ENCODE data around the gene TAC4.

Gene TAC4

DNA sequence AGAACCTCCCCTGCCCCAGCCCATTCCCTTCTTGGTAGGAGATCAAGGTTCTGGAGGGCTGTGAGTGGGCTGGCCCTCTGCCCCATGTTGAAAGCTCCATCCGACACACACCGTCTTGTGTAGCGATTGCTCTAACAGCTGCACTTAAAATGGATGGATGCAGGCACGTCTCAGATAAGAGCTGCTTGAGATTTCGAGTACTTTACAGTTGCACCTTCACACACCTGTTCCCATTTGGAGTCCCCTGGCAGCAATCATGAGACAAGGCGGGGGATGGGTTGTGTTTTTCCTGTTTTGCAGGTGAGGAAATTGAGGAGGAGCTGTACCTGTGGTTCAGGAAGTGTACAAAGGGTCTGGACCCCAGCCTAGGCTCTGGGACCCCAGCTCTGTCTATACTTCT lies 25.6 kb upstream of the TAC4 start:
- DNase-seq (ENCODE audit: low read depth in 2 of 2), result no peak

DNA sequence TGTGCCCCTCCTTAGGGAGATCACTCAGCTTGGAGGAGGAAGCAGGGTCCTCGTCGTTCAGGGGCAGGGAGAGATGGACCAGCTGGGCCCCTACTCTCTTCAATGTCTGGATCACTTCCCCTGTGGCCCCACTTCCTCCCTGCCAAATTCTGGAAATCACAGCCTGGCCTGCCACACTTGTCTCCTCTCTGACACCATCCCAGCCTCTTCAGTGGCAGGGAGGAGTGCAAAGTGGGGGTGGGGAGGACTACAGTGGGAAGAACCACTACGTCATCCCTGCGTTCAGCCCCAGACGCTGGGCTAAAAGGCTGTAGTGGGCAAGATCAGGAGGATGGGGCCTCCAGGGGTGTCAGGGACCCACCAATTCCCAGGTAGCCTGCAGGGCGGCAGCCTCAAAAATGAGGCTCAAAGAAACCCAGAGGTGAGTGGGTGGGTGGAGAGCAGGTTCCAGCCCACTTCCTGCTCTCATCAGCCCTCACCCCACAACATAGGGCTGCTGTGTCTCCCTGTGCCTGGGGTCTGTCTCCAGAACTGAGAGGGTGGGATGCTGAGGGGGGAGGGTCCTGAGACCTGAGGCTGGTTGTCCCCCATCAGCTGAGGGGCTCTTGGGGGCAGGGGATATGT lies 25.0 kb upstream of the TAC4 start:
- DNase-seq (ENCODE audit: low read depth in 2 of 2), result no peak

DNA sequence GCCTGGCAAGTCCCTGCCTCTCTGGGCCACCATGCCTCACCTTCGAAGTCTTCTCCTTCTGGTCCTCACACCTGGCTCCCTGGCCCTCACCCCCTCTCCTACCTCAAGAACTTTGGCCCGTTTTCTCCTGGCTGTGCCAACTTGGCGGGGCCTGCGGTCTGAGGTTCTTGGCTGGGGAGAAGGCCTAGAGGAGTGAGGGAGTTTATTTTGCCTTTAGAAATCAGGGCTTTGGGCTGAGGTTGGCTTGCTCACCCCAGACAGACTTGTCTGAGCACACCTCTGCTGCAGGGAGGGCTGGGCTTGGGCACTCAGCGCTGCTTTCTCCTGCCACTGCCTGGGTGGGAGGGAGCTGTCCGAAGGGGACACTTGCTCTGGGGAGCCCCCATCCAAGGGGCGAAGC lies 23.3 kb upstream of the TAC4 start:
- no peak for DNase-seq (ENCODE audit: low read depth in 2 of 2)

DNA sequence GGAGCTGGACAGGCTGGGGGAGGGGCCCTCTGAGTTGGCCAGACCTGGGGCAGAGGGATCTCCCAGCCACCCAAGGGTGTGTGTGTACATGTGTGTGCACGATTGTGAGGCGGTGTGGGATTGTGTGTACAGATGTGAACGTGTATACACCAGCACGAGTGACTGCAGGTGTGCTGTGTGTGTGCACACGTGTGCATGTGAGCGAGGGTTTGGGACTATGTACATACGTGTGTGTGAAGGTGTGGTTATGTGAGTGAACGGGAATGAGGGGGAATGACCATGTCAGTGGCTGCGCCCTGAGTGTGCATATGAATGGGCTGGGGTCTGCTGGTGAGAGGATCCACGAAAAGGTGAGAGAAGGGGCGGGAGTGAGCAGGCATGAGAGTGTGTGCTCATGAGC lies 22.4 kb upstream of the TAC4 start:
- DNase-seq (ENCODE audit: low read depth in 2 of 2), result no peak

DNA sequence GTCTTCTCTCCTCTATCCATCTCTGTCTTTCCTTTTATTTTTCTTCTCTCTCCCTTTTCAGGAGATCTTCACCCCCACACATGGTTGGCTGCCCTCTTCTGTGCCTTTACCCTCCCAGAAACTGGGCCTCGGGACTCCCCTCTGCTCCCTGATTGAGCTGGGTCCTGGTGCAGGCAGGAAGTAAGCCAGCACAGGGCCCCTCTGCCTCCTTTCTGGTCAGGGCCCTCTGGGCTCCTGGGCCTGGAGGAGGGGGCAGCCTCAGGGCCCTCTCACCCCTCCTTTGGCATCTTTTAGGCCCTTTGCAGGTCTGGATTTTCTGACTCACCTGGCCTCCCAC lies 21.1 kb upstream of the TAC4 start:
- no peak for DNase-seq (ENCODE audit: low read depth in 2 of 2)

DNA sequence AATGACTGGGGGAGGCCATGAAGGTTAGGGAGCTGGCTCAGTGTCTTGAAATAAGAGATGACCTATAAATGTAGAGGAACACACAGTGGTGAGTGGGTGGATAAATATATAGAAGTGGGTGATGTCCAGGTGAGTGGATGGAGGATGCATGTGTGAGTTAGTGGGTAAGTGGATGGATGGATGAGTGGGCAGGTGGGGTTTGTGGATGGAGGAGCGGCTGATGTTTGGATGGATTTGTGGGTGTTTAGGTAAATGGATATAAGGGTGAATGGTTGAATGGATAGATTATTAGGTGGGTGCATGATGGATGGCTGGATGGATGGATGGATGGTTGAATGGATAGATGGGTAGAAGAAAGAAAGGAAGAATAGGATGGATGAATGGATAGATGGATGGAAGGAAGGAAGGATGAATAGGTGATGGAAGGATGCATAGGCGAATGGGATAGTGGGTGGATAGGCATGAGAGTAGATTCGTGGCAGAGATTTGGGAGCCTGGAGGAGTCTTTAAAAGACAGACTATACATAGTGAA lies 19.1 kb upstream of the TAC4 start:
- no peak for DNase-seq (ENCODE audit: low read depth in 2 of 2)

DNA sequence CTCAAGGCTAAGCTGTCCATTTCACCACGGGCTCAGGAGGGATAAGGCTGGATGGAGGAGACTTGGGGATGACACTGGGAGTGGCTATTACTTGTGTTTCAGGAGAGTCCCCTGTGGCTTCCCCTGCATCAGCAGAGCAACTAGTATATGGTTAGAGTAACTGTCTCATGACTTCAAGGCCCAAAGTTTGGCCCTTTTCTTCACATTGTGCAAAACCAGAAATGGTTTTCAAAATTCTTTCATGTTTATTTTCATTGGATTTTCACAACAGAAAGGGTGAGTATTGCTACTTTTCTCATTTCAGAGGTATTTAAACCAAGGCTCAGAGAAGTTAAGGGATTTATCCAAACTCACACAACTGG lies 18.1 kb upstream of the TAC4 start:
- DNase-seq (ENCODE audit: low read depth in 2 of 2), result no peak

DNA sequence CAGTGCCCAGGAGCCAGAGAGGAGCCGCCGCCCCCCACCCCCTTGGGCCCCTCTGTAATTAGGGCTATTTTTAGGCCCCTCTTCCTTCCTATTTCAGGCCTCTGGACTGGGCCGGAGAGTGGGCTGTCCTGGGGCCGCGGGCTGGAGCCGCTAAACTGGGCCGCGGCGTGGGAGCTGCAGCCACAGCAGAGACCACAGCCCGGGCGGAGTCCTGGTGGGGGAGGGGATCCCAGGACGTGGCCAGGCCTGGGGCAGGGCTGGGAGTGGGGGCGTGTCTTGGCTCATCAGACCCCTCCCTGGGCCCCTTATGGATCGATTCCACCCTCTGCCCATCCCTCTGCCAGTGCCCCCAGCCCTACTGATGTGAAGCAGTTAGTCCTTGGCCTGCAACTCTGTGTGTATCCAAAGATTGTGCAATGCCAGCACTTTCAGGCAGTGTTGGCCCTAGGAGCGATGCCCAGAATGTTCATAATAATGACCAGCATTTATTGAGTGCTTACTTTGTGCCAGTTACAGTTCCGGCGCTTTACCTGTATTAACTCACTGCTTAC lies 15.0 kb upstream of the TAC4 start:
- DNase-seq (ENCODE audit: low read depth in 2 of 2), result no peak

DNA sequence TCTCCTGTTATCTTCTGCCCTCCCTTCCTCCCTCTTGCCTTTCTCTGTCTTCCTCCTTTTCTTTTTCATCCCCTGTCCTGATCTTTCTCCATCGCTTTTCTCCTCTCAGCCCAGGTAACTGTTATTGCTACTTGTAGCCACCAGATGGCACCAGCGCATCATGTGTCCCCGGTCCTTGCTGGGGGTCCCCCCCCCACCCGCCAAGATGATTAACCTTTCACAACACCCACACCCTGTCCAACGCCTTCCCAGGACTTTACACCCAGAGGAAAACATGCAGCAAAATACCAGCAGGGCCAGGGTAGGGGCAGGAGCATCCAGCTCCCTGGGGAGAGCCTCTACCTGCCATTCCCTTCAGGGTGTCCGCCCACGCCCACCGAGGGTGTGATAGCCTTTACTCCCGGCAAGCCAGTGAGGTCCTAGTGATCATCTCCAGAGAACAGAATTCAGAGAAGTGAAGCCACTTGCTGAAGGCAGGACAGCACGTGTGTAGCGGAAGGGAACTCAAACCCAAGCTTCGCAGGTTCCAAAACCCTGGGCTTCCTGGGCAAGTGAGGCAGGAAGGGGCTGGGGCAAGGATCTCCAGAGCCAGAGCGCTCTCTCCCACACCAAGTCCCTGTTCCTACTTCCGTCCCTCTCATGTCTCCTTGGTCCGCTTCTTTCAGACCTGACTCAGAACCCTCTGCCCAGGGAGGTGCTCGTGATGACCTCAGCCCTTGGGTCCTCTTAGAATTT lies 13.4 kb upstream of the TAC4 start:
- DNase-seq (ENCODE audit: low read depth in 2 of 2), result peak; percentile 19

DNA sequence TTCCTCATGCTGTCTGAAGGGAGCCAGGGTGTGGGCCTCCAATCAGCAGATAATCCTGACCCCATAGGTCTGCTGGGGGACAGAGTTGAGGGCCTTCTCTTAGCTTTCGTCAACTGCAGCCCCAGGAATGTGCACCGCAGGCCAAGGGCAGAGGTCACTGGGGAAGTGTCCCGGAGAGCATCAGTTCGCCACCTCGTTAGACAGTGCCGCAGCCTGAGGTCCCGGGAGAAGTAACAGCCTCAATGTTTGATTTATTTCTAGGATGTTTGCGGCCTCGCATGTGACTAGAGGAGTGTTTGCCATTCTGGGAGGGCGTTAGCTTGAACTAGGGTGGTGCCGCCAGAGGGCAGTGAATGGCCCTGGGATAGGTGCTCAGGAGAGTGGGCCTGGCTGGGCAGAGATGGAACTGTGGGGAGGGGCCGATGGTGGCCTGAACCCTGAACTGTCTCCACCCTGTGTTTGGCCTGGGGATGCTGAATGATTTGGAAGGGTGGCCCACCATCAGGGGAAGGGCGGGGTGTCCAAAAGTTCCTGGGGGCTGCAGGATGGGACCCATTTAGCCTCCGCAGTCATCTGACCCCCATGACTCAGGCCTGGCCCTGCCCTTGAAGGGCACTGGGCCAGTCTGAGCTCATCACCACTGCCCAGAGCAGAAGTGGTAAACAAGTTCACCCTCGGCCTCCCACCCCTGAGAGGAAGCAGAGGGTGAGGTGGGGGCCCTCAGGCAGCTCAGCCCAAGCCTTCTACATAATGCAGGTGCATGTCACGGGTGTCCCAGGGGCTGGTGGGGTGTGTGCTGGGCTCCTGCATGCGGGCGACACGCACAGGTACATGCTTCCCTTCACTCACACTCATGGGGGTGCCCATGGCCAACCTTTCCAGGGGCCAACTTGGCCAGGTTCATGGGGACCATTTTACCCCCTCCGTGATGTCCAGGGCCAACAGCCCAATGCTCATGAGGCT lies 12.4 kb upstream of the TAC4 start:
- DNase-seq (ENCODE audit: low read depth in 2 of 2), result no peak

DNA sequence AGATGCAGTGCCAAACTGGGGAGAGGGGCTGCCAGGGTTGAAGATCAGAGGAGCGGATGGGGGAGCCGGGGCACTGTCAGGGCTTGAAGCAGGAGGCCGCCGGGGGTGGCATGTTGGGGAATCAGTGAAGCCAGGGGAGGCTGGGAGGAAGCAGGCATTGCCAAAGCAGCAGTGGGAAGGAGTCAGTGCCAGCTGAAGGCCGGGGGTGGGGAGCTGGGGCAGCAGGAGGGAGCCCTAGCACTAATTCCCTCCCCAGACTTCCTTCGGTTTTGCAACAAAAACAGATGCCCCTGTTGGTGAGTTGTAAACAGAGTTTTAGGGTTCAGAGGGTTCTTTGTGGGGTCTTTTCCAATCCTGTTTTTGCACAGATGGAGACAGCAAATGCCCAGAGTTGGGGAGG lies 10.9 kb upstream of the TAC4 start:
- no peak for DNase-seq (ENCODE audit: low read depth in 2 of 2)

DNA sequence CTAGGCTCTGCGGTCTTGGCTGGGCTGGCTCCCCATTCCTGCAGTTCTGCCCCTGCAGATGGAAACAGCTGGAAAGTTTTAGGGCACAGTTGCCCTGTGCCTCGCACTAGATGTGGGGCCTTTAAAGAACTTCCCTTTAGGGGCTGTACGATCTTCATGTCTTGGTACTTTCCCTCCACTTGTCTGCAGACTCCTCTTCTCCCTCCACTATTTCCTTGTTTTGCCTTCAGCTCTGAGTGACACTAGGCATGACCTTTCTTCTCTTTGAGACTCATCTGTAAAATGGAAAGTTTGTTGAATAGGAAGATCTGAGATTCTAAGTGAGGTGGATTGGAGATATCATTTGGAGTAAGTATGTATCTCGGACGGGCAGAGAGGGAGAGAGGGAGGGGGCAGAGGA lies 6.3 kb upstream of the TAC4 start:
- DNase-seq (ENCODE audit: low read depth in 2 of 2), result no peak

DNA sequence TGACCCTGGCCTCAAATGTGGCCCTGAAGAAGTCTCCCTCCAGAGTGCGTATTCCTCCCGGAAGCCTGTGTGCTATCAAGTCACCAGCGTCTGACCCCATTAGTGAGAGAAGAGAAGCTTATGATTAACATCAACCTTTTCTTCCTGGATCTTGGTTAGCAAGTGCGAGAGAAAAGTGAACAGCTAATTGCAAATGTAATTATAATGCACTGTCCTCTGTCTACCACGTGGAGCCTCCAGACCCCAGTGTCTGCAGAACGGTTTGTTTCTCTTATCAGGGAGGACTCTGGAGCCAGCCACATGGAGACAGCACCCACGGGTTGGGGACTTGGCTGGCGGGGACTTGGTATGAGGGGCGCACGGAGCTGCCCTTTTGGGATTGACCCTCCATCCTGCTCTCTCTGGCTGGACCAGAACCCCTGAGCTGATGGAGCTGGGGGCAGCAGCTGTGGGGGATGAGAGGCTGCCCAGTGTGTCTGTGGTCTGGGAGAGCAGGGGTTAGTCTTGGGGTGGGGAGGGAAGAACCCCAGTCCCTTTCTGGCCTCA lies 5.7 kb upstream of the TAC4 start:
- no peak for DNase-seq (ENCODE audit: low read depth in 2 of 2)

DNA sequence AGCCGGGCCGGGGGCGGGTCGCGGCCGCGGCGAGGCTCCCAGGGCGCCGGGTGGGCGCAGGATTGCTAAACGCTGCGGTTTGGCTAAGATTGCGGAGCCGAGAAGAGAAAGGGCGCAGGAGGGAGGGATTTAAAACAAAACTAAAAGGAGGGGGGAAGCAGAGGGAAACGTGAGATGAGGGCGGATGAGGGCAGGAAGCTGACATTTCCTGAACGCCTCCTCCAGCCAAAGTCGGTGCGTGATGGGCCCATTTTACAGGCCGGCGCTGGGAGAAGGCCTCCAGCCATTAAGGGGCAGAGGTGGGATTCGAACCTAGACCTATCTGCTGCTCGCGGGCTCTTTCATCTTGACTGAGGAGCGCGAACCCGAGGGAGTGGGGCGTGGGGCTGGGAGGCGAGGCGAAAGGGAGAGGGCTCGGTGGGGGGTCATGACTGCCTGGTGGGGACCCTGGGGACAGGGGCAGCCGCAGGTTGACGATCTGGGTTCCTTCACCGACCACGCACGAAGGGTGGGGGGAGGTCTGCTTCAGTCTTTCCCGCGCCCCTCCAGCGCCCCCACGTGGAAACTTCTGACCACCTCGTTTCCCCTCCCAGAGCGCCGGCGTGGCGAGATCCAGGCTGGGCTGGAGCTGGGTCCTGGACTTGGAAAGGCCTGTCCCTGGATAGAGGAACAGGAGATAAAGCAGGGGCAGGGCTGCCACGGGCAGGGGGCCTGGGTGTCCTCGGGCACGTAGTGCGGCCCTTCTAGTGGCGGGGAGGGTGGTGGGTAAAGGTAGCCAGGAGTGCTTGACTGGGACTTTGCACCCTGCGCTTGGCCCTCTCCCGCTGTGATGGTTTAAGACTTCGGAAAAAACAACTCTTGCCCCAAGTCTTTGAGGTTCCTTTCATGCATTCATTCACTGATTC lies 3.8 kb upstream of the TAC4 start:
- DNase-seq (ENCODE audit: low read depth in 2 of 2), result peak; percentile 31 to 39

DNA sequence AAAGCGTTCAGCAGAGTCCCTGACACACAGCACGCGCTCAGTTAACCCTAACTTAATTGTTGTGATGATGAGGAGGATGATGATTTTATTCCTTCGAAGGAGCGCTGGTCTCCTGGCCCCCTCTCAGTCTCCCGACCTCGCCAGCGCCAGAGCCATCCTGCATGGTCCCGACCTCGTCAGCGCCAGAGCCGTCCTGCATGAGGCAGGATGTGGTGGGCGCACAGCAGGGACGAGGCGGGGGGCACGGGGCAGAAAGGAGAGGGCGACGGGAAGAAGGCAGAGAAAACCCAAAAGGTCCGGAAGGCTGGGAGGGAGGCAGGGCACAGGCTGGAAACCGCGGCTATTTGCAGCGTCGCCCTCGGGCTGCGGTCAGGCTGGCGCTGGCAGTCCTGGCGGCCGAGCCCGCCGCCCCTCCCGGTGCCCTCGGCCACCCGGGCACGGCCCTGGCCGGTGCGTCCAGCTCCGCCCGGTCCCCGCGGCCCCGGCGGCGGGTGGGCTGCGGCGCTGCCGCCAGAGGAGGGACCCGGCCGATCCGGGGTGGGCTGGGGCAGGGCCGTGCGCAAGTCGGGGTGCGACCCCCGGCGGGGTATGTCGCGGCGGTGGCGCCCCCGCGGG lies 3.0 kb upstream of the TAC4 start:
- no peak for DNase-seq (ENCODE audit: low read depth in 2 of 2)

DNA sequence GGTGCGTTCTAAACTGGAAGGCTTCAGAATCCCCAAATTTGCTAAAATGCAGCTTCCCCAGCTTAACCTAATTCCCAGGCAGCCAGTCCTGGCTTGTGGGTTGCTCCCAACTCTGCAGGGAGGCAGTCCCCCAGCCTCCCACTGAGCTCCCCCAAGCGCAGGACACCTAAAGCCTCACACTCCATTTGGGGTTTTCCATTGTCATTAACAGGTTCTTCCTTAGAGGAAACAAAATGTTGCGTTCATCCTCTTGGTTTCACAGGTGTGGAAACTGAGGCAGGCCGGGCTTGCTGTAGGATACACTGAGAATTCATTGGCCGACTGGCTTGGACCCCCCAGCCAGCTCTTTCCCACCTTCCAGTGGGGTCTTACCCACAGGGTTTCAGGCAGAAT lies 2.3 kb upstream of the TAC4 start:
- DNase-seq (ENCODE audit: low read depth in 2 of 2), result no peak

DNA sequence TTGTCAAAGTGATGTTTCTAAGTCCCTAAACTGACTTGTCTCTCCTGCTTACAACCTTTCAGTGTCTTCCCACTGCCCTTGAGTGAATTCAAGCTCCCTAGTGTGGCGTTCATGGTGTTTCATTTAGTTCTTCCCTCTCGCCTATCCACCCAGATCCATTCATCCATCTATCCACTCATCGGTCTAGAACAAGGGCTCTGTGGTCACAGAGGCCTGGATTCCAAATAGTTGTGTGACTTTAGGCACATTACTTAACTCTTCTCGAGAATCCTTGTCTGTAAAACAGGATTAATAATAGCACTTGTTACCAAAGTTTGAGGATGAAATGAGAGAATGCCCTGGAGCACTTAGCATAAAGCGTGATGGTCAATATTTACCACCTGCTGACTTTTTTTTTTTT lies 870 bp upstream of the TAC4 start:
- no peak for DNase-seq (ENCODE audit: low read depth in 2 of 2)

DNA sequence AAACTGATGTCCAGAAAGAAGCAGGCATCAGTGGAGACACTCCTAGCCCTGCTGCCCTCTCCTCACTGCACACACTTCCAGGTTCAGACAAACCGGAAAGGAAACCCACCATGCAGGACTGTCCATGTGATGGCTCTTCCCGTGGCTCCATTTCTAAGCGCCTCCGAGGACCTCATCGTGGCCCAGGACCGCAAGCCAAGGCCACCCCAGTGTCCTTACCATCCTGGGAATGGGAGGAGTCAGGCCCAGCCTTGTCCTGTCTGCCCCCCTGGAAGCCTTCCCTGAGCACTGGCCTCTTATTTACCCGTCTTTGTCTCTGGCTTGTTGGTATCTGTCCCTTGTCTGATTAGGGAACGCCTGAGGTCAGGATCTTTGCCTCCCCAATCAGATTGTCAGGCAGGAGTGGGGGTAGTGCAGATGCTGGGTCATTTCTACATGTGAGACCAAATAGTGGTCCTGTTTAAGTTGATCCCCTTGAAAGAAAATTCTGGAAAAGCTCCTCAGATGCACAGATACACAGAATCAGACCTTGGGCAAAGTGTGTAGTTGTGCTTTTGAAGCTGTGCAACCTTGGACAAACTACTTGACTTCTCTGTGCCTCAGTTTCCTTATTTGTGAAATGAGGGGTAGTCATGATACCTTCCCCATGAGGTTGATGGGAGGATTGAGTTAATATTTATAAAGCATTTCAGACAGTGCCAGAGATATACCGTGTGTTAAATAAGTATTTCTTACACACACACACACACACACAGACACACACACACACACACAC lies 744 bp downstream of the TAC4 start:
- no peak for DNase-seq (ENCODE audit: low read depth in 2 of 2)

DNA sequence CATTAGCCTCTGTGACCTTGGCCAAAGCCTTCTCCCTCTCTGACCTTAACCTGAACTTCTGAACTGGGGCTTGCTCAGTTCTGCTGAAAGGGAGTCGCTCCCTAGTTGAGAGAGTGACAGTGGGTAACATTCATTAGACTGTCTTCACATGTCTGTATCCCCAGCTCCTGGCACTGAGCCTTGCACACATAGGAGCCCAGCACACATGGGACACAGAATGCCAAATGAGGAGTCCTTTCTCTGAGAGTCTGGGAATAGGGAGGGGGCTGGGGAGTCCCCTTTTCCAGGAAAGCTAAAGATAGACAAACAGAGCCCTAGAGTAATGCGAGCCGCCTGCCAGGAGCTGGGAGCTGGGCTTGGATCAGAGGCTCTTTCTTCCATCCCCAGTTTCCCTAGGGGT lies 2.5 kb downstream of the TAC4 start:
- no peak for DNase-seq (ENCODE audit: low read depth in 2 of 2)

Data from stimulated activated CD8-positive, alpha-beta memory T cell treated with anti-CD3 and anti-CD28 coated beads, Interleukin-15, amount 100 ng/mL, for 4 hours (primary cell).